NCI-H1694 treated with DMSO at 0.1 percent for 48 hours (cell line): ENCODE data around the gene TREML2.

Source experiments
- DNase-seq: peaks from one replicate; lab custom pipeline; 2025; lab: John Stamatoyannopoulos, UW

The TREML2 gene

DNA sequence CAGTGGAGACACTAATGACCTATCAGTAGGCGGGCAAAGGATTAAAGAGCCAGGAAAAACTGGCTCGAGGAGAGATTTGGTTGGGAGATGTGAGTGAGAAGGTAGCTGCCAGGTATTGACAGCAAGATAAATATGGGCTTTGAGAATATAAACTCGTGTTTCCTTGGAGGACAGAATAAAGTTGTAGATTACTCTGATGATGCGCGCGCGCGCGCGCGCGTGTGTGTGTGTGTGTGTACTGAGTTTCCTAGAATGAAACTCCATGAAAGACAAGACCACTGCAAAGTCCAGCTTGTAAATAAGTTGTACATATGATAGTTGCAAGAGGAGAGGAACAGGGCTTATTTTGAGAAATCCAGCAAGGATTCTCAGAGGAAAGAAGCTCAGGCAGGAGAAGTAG is 24.8 kb downstream of the TREML2 start:
- no peak for DNase-seq

DNA sequence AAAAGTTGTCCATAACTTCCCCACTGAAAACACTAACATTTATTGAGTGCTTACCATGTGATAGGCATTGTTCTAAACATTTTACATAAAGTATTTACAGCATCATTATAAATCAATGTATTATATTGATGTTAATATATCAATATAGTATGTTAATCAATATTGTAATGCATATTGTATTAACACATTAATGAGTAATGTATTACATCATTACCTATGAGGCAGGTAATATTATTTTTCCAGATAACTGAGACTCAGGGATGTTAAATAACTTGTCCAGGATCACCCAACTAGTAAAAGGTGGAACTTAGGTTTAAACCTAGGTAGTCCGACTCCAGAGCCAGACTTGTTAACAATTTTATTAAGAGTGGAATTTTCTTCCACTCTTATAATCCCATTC is 25.9 kb downstream of the TREML2 start:
- no peak for DNase-seq

DNA sequence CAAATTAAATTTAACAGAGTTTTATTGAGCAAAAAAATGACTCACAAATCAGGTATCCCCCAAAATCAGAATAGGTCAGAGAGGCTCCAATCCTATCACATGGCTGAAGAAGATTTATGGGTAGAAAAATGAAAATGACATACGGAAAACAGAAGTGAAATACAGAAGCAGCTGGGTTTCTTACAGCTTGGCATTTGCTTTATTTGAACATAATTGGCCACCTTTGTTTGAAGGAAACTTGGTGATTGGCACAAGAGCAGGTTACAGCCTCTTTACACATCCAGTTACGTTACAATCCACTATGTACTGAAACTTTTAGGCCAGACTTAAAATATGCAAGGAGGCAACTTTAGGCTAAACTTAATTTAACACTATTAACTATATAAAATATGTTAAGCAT is 26.3 kb downstream of the TREML2 start:
- DNase-seq: no peak

DNA sequence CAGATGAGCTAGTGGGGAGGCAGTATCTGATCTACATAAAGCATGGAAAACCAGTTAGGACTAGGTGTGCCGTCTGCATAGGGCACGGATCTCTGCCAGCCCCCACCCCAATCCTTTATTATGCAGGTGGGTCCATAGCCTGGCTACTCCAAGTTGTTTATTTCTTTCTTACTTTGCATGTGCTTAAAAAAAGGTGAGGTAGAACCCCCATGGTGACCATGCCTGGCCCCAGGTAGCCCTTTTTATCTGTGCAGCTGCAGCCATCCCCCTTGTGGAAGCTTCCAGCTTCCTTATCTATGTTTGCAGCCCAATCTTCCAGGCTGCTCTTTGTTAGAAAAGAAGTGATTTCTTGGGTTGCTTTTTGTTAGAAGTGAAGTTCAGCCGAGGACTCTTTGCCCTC is 29.0 kb downstream of the TREML2 start:
- DNase-seq: no peak

DNA sequence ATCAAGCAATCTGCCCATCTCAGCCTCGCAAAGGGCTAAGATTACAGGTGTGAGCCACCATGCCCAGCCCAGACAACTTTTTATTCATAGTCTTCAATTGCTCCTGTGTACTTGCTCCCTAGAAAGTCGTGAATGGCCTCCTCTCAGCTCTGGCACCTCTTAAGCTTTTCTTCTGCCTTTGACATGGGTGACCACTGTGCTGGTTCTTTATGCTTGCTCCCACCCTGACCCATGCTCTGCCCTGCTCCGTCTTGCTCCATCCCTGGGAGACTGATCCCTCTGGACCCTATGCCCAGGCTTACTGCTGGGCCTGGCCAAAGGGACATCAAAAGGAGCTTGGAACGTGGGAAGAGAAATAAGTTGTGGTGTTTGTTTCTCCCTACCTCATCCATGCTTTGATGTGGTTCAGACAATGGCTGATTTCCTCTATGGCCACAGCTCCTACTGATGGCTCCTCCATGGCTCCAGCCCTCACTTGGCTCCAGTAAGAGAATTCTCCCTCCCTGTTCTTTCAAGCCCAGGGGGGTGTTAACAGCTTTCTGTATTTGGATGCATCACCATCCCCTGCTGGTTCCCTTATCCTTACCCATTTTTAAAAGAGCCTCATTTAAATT is 30.3 kb downstream of the TREML2 start:
- DNase-seq: no peak

DNA sequence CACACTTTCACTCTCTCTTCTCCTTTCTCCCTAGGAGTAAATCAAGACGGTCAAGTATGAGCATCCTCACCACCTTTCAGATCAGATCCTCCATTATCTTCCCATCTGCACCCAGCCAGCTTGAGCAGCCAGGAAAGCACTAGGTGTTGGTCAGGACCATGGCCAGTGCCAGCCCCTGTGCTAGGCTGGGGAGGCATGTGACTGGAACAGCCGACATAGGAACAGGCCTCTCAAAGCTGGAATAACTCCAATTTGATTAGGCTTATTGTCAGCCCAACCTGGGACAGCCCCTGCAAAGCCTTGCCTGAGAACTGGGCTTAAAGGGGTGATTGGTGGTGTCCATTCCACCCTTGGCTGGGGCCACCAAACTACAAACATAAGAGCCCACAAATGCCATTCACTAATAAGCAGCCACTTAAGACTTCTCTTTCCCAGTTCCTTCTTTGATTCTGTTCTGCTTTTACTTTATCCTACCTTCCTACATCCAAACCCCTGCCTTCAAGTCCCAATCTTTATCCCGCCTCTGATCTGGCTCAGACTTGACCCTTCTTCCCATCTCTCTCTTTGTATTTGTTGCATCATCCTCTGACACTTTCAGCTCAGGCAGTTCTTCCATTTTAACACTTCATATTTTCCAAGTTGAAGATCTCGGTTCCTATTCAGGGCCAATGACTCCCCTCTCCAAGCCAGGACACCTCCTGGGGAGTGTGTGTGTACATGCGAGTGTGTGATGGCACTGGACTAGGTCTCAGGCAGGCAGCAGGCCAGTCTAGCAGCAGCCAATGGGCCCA is 33.6 kb downstream of the TREML2 start:
- no peak for DNase-seq

DNA sequence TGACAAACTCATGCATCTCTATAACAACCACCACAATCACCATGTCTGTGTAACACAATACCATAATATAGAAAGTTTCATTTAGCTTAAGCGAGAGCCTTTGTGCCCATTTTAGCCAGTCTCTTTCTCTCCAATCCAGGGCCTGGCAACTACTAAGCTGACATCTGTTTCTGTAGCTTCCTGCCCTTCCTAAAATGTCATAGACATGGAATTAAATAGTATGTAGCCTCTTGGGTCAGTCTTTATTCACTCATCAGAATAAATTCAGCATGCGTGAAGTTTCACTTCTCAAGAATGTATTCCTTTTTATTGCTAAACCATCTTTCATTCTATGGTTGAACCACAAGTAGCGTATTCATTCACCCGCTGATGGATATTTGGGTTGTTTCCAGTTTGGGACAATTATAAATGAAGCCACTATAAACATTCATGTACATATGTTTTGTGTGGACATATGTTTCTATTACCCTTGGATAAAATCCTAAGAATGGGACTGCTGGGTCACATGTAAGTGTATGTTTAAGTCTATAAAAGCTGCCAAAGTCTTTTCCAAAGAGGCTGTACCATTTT is 36.3 kb downstream of the TREML2 start:
- no peak for DNase-seq

DNA sequence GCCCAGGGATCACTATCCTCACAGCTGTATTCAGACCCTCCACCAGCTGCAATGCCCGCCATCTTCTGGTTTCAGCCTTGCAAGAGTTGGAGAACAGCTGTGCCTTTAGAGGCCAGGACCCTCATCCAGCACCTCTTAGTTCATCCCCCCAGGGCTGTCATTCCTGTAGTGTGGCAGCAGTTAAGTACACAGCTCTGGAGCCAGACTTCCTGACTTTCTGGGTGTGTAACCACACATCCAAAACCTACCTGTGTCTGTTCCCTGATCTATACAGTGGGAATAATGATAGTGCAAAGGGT is 37.6 kb downstream of the TREML2 start:
- no peak for DNase-seq

DNA sequence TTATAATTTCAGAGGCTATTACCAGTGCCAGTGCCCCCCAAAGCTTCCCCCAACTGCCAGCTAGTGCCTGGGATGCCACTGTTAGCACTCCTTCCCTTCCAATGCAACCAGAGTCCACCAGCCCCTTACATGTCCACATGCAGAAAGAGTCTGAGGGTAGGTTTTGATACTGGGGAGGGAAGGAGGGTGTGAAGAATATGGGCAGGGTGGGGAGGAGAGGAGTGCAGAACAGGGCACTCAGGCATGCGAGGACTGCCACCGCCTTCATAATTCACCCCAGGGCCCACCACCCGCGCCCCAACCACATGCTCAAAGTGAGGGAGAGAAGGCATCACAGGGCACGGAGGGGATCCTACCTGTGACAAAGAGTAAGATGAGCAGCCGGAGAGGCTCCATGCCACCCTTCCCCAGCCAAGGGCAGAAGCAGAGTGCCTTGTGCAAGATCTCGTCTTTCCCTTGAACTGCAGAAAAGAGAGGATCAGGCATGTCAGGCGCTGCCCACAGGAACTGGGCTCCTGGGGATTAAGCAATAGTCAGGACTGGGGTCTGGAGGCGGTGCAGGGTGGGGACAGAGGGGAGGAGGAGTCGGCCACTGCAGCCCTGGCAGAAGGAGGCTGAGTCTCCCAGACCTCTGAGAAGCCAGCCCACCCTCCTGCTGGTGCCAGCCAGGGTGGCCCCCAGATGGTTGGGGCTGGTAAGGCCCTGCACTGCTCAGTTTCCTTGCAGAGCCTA is 38.1 kb downstream of the TREML2 start, which contains the start of gene TREM2:
TSS of gene TREM2 (minus strand) at position 430 of the 732 bp plus-strand sequence. CDS start at position 396, 34 bp downstream.
- no peak for DNase-seq

DNA sequence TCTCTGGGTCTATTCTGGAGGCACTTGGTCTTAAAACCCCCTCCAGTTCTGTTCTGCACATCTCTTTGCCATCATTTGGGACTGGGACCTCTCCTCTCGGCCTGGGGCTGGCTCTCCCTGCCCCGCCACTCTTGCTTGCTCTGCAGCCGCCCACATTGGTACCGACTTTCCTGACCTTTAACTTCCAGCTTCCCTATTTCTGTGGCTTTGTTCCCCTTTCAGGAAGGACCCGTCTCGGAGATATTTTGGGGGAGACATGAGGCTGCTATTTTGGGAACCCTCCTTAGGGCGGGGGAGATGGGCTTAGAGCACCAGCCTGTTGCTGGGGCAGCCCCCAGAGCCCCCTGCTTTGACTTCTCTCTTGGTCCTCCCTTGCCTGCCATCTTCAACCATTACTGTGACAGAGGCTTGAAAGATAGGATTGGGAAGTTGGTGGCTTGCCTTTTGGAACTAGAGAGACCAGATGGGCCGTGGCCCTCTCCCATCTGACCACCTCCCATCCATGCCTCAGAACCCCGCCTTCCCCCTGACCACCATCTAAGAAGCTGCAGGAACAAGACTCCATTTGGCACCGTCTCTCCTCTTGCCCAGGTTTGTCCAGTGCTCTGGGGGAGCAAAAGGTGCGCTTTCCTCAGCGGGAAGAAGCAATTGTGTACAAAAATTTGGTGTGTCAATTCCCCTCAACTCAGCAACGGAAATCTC is 38.9 kb downstream of the TREML2 start:
- no peak for DNase-seq

DNA sequence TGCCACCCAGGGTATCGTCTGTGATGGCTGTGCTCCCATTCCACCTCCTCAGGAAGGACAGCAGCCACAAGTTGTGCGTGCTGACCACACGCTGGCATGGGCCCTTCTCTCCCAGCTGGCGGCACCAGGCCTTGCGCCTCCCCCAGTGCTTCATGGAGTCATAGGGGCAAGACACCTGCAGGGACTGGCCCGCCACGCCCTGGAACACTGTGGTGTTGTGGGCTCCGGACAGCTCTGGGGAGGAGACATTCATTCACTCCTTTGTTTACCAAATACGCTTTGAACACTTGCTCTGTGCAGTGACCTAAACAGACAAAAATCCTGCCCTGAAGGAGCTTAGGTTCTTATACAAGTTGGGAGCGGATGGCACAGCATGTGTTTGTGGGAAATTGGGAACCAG is 39.6 kb downstream of the TREML2 start:
- DNase-seq: no peak

DNA sequence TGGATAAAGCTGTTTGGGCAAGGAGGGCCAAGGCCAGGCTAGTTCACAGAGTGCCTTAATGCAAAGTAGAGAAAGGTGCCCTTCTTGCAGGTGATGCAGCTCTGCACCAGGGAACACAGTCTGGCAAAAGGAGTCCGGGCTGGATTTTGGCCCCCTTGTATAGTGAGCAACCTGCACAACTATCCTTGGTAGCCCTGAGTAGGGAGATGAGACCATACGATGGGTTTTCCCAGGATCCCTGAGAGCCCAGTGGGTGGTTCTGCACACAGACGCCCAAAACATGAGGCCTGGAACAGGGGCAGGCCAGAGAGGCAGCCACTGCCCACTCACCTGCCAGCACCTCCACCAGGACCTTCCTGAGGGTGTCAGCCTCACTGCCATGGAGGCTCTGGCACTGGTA is 40.0 kb downstream of the TREML2 start:
- no peak for DNase-seq

DNA sequence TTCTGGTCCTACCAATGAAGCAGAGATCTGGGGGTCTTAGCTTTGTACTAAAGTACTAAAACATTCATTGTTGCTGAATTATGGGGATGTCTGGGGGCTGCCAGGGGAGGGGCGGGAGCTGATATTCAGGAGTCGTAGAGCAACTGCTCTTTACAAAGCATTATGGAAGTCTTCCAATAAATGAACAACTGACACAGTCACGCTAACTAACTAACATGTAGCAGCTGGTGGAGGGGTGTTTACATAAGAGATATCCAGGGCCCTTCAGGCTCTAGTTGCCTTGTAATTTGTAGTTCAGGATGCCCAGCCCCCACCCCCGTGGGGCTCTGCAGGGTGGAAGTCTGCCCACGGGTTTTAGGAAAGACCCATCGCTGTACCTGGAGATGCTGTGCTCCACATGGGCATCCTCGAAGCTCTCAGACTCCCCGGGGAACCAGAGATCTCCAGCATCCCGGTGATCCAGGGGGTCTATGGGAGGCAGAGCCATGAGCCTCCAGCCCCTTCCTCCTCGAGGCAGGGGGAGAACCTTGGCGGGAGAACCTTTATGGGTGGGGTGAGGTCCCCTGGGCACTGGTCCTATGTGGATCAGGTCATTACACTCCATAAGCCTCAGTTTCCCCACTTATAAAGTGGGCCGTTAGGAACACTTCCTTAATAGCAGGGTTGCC is 41.4 kb downstream of the TREML2 start:
- peak; percentile 77 for DNase-seq

DNA sequence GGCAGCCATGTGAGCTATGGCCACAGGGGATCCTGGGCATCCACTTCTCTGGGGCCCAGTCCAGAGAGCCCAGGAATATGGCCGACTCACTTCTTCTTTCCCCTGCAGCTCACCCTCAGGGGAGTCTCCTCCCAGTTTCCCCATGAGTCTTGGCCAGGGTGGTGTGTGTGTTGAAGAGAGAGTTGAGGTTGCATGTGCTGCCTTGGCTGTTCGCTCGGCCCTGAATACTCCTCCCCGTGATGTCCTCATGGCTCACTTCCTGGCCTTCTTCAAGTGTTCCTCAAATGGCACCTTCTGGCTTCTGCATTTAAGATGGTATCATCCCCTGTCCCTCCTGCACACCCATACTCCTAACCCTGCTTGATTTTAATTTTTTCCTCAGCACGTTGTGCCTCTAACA is 43.6 kb downstream of the TREML2 start:
- no peak for DNase-seq

DNA sequence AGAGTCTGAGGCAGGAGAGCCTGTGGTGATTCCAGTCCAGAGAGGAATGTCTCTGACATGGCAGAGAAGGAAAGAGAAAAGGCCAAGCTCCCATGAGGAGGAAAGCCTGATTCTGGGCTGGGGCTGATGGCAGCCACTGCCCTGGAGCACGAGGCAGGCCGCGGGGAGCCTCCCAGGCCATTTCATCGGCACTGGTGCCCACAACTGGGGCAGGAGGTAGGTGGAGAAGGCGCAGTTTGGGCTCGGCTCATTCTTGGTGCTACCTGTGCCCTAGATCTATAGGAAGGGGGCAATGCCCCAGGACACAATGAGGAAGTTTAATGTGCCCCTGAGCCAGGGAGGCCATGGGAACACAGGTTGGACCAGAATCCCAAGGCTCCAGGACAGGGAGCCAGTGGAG is 44.2 kb downstream of the TREML2 start:
- no peak for DNase-seq

DNA sequence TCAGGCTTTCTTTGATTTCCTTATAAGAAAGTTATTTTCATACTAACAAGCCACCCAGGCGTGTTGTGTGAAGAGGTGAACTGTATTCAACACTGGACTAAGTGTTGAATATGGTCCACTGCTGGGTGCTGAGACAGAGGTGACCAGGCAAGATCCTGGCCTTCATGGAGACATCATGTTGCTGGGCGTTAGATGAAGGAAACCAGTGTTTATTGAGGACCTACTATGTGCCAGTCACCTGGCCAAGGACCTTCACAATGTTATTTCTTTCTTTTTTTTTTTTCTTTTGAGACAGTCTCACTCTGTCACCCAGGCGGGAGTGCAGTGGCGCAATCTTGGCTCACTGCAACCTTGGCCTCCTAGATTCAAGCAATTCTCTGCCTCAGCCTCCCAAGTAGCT is 44.9 kb downstream of the TREML2 start:
- no peak for DNase-seq

DNA sequence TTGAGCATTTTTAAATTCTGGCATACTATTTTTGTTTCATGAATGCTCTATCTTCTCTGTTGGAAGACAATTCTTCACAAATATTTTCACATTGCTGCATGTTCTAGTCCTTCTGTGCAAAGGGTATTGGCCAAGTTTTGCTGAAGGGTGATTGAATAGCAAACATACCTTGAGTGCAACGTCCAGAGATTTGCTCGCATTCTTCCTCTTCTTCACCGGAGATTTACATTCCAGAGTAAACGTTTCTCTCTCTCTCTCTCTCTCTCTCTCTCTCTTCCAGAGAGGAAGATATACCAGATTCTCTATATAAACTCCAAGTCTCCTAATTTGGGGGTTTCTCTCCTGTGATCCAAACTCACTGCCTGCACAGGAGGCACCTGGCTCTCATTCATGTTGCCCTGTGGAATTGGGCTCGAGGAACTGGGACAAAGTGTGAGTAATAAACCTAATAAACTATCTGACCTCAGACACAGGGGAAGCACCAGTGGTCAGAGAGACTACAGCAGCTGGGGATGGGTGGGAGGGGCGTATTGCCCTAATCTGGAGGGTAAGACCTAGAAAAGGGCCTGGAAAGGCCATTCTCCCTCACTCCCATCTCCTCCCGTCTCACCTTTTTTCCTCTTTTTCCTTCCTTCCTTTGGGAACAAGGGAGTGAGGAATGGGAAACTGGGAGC is 45.7 kb downstream of the TREML2 start:
- DNase-seq: no peak

DNA sequence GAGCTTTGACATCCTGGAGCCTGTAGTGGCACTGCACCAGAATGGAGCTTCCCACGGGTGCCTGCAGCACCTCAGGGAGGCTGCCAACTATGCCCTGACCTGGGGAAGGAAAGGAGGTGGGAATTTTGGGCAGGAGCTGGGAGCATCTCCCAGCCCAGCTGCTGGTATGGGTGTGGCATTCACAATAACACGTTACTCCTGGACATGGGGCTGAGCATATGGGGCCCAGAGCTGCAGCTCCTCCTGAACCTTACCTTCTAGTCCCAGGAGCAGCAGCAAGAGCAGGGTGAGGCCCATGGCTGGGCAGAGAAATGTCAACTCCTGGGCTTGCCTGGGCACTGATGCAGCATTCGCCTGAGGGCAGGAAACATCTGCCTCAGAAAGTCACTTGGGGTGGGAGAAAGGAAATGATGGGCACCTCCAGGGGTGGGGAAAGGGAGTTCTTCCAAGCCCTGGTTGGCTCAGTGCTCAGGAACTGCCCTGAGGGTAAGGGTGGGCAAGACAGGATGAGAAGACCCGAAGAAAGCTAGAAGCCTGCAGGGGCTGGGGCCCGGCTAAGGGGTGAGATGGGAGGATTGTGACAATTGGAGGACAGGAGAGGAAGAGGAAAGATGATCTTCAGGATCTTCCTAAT is 46.8 kb downstream of the TREML2 start, which contains the start of gene TREML1:
TSS of gene TREML1 (minus strand) at position 356 of the 634 bp plus-strand sequence. CDS start at position 297, 59 bp downstream.
- DNase-seq: no peak

DNA sequence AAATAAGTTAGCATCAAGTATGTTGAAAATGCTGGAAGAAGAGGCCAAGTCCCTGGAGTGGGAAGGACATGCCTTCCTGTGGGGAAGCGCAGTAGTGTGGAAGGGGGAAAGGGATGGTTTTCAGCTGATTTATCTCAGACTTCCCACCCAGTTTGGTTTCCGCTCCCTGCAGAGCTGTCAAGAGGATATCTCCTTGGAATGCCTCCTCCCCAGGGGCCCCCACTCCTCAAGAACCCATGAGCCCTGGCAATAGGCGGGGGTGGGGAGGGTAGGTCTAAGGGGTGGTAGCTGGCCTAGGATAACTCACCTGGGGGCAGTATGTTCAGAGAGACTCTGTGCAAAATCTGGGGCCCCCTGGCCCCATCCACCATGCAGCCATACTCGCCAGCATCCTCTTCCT is 47.5 kb downstream of the TREML2 start:
- no peak for DNase-seq

DNA sequence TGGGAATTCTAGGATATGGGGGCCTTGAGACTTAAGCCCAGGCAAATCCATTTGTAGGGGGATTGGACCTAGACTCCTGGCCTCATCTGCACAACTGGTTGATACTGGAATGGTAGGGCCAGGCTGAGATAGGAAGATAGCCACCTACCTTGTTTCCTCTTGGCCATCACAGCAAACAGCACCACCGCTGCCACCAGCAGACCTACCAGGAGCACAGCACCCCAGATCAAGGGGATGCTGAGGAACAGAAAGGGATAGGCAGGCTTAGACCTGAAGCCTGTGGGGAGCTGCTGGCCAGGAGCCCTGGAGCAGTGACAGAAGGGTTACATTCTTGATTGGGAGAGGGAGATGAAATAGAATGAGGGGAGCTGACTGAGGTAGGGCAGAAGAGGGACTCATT is 50.3 kb downstream of the TREML2 start:
- DNase-seq: no peak

DNA sequence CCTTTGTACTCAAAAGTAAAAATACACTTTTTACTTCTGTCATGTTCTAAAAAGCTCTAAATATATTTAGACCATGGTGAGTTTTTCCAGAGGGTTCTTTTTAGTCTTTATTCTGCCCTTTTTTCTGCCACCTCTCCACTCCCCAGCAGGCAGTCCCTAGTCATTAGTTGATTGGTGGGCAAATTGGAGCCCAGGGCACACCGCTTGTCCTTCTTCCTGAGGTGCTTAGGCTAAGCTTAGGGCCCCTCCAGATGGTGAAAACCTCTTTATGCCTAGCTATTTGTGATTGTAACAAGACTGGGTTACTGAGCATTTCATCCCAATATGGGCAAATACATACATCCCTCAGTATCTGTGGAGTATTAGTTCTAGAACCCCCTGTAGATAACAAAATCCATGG is 53.0 kb downstream of the TREML2 start:
- no peak for DNase-seq
